Prostate gland (tissue), 2 donors: ENCODE measurements around the gene BTBD9.

Experiments used
- POLR2A ChIP-seq: fragments of 450-650 bp; IDR thresholded peaks from one replicate; pipeline ENCODE4 v1.6.1; 2016; ENCODE audit warnings: antibody characterized with exemption, mild to moderate bottlenecking
- TF ChIP-seq, protein P1 (sequence below), 4 experiments: fragments of 200-600 bp in 2 of 4; fragments of 450-650 bp in 2 of 4; sonication (generic) in 2 of 4; IDR thresholded peaks; 1 replicate in 3 of 4; 2 replicates in 1 of 4; pipeline ENCODE4 v1.5.1; 2016 to 2019; ENCODE audit warnings: antibody characterized with exemption in 4 of 4, mild to moderate bottlenecking in 2 of 4, moderate library complexity in 2 of 4

DNA sequence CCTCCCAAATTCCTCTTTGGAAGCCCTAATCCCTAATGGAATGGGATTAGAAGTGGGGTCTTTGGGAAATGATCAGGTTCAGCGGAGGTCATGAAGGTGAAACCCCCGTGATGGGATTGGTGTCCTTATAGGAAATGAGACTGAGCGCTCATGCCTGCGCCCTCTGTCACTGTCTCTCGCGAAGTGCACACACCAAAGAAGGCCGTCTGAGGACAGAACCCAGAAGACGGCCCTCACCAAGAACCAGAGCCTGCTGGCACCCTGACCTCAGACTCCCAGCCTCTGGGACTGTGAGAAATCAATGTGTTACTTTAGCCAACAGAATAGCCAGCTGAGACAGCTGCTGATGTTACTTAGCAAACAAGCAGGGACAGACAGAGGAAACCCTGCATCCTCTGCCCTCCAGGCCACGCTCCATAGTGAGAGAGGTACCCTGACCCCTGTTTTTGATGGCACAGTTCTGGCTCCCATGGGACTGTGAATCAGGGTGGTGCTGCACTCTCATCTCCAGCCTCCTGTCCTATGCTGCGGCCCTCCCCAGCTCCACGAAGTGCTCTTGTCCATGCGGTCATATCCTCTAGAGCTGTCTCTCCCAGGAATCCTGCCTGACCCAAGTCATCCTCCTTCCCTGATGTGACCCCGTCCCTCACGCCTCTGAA, 450.9 kb downstream of the BTBD9 start:
- TF ChIP-seq POLR2A: no peak
- TF ChIP-seq, protein P1, sequence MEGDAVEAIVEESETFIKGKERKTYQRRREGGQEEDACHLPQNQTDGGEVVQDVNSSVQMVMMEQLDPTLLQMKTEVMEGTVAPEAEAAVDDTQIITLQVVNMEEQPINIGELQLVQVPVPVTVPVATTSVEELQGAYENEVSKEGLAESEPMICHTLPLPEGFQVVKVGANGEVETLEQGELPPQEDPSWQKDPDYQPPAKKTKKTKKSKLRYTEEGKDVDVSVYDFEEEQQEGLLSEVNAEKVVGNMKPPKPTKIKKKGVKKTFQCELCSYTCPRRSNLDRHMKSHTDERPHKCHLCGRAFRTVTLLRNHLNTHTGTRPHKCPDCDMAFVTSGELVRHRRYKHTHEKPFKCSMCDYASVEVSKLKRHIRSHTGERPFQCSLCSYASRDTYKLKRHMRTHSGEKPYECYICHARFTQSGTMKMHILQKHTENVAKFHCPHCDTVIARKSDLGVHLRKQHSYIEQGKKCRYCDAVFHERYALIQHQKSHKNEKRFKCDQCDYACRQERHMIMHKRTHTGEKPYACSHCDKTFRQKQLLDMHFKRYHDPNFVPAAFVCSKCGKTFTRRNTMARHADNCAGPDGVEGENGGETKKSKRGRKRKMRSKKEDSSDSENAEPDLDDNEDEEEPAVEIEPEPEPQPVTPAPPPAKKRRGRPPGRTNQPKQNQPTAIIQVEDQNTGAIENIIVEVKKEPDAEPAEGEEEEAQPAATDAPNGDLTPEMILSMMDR (IDR thresholded peaks at IDR 0.05): no peak
